GM21360 (cell line): ENCODE results near the gene ARMC7.
"Not testable (repeated sequence)": the region's sequence is repeated elsewhere in the genome, so short reads cannot be mapped to it uniquely, and the experiment has no call there.

Experiments used
- ATAC-seq: cut with Tn5 transposase; IDR thresholded peaks from one replicate; pipeline ENCODE4 v1.9.1; 2021; ENCODE audit warnings: mild to moderate bottlenecking, moderate library complexity; ENCODE audit not compliant: unreplicated experiment

Gene ARMC7

DNA sequence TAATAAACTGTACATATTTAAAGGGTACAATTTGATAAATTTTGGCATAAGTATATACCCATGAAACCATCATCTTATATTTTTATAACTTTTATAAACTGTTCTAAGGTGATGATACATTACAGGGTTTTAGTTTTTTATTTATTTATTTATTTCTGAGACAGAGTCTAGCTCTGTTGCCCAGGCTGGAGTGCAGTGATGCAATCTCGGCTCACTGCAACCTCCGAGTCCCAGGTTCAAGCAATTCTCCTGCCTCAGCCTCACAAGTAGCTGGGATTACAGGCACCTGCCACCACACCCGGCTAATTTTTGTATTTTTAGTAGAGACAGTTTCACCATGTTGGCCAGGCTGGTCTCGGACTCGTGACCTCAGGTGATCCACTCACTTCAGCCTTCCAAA is 18.2 kb downstream of the ARMC7 start:
- ATAC-seq, result not testable (repeated sequence)

DNA sequence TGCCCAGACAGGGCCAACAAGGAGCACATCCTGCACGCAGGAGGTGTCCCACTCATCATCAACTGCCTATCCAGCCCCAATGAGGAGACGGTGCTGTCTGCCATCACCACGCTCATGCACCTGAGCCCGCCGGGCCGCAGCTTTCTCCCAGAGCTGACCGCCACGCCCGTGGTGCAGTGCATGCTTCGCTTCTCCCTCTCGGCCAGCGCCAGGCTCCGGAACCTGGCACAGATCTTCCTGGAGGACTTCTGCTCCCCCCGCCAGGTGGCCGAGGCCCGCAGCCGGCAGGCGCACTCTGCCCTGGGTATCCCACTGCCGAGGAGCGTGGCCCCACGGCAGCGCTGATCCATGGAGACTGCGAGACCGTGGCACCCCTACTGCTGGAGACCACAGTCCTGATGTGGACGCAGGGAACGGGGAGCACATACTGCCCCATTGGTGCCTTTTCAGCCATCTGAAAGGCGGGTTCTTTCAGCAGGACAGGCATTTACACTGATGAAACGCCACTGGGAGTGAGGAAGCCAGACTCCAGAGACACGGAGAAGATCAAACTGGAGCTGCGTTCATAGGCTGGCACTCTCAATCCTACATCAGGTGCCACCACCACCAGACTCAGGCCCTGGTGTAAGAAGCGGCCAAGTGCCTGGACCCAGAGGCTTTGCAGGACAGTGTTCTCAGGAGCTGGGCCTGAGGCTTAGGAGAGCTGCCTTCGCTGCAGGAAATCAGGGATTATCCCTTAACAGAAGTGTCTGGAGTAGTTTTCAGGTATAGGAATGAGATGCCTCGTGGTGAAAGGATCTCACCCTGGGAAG is 19.1 kb downstream of the ARMC7 start:
- ATAC-seq, result no peak

DNA sequence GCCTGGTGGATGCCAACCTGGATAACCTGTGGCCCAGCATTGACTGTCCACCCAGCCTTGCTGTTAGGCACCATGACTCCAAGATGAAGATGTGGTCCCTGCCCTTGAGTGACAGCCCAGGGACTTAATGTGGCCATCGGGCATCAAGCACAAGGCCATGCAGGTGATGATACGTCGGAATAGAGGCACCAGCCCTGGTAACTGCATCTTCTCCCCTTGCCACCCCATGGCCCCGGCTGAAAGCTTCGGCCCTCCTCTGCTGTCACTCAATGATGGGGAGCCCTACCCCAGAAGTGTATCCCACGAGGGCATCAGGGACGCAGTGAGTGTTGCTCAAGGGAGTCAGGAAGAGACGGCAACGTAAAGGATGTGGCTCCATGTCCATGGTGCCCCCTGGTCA is 19.8 kb downstream of the ARMC7 start:
- no peak for ATAC-seq

DNA sequence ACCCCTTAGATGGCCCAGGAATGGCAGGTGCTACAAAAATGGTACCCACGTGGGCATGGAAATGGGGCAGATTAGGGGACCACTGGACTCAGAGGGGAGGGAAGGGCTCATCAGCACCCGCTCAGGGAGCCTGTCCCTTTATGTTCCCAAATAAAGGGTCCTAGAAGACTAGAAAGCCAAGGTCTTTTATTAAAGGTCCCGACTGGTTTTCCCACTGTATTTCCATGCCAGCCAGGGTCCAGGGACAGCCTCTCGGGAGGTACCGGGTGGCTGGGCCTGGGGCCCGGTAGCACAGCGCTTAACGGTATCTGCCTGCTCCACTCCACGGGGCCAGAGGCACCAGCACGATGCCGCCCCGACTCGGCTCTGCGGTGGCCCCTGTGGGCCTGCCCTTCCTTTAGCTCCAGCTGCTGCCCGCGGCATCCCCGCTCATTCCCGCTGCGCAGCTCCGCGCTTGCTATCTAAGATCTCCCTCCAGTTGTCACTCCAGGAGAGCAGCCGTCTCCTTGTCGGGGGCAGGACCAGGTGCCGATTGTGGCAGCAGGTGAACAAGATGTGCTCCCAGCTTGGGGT is 20.4 kb downstream of the ARMC7 start:
- no peak for ATAC-seq

DNA sequence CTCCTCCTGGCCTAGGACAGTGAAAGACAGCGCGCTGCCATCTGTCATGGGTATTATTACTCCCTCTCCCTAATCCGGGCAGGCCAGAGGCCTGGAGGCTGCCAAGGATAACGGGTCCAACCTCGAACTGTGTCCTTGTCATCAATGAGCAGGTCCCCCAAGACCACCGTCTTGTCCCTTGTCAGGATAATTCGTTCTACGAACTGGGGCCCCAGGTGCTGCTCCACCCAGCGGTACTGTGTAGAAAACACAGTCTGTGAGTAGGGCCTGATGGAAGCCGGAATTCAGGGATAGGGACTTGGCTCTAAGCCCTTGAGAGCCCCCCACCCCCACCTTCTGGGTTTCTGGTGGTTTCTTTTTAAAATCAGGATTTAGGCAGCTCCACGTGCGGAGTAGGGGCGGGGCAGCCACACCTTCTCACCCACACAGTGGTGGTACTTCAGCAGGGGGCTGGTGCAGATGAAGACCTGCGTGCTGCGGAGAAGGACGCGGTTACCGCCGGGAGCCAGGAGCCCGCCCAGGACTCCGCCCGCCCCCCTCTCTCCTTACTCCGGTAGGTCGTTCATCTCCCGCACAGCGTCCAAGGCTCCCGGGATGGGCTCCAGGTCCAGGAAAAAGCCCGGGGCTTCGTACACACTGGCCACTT is 21.0 kb downstream of the ARMC7 start:
- peak; percentile 25 for ATAC-seq

DNA sequence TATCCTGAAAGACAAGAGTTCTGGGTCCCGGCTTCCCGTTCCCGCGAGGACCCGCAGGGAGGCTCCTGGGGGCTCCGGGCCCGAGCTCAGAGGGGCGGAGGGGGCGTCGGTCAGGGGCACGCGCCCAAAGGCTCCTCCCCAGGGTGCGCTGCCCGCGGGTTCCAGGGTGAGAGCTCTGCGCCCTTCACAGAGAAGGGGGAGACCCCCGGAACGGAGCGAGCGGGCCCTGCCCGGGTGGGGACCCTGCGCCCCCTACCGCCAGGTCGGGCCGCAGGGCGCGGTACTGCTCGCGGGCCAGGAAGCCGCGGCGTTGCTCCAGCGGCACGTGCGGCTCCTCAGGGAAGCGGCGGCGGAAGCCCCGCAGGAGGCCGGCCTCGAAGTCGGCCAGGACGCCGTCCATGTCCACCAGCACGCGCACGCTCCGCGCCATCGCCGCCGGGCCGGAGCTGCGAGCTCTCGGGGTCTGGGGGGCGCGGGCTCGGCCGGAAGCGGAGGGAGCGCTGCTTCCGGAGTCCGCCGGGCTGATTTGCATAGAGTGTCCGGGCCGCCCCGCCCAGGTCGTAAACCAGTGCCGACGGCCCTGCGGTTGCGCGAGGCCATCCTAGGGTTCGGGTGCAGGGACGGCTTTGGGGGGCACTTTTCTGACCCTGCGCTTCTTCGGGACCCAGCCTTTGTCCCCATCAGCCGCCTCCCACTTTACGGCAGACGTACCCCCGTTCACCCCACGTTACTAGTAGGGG is 21.7 kb downstream of the ARMC7 start, which contains the start of gene NT5C:
TSS of gene NT5C (minus strand) at position 465 of the 740 bp plus-strand sequence. CDS start at position 430, 35 bp downstream.
- ATAC-seq, result peak; percentile 60

DNA sequence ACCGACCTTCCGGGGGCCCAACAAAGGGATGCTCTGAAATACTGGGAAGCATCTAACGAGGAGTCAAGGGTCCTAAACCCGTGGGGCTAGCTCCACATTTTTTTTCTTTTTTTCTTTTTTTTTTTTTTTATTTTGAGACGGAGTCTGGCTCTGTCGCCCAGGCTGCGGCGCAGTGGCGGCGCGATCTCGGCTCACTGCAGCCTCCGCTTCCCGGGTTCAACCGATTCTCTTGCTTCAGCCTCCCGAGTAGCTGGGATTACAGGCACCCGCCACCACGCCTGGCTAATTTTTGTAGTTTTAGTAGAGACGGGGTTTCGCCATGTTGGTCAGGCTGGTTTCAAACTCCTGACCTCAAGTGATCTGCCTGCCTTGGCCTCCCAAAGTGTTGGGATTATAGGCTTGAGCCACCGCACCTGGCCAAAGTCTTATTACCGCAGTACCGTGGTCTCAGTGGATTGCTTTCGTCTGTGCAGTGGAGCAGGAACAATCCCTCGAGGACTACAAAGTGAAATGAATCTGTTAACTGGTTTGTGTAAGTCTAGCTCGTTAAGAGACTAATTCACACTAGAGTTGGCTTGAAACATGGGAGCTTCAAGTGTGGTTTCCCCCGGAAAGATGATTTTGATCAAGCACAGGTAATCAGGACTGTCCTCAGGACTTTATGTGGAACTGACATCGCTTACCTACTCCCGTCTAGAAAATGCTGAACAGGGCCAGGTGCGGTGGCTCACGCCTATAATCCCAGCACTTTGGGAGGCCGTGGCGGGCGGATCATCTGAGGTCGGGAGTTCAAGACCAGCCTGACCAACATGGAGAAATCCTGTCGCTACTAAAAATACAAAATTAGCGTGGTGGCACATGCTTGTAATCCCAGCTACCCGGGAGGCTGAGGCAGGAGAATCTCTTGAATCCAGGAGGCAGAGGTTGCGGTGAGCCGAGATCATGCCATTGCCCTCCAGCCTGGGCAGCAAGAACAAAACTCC is 22.5 kb downstream of the ARMC7 start:
- ATAC-seq, result not testable (repeated sequence)

DNA sequence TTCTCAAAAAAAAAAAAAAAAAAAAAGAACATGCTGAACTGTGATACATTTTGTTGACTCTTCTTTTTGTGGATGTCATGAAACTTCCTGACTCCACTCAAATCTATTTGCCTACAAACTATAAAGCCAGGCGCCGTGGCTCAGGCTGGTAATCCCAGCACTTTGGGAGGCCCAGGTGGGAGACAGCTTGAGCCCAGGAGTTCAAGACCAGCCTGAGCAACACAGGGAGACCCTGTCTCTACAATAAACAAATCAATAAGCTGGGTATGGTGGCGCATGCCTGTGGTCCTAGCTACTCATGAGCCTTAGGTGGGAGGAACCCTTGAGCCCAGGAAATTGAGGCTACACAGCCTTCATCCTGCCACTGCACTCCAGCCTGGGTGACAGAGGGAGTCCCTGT is 23.2 kb downstream of the ARMC7 start:
- no peak for ATAC-seq

DNA sequence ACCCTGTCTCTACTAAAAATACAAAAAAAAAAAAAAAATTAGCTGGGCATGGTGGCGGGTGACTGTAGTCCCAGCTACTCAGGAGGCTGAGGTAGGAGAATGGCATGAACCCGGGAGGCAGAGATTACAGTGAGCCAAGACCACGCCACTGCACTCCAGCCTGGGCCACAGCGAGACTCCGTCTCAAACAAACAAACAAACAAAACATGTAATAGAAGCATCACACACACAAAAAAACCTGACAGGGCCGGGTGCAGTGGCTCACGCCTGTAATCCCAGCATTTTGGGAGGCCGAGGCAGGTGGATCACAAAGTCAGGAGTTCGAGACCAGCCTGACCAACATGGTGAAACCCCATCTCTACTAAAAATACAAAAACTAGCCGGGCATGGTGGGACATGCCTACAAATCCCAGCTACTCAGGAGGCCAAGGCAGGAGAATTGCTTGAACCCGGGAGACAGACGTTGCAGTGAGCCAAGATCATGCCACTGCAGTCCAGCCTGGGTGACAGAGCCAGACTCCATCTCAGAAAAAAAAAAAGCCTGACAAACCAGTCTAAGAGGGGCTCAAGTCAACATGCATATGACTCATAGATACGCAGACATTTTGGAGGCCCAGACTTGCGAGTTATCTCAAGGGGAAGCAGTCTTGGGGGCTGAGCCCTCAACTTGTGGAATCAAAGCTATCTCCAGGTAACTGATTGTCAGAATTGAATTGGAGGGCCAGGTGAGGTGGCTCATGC is 24.0 kb downstream of the ARMC7 start:
- ATAC-seq, result not testable (repeated sequence)

DNA sequence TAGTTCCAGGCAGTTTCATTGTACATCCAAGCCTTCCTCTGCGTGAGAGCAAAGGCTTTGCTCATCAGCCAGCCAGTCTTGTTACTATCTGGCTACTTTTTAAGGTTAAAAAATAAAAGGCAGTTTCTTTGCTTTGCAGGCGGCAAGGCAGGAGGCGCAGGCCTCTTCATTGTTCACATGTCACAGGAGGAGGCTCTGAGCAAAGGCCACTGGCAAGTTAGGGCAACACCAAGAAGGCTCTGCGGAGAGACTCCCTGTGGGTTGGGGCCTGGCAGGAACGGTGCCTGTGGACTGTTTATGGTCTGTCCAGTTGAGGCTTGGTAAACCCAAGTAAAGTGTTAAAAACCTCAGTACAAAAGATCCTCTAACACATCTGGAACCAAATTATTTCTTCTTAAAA is 25.7 kb downstream of the ARMC7 start:
- no peak for ATAC-seq

DNA sequence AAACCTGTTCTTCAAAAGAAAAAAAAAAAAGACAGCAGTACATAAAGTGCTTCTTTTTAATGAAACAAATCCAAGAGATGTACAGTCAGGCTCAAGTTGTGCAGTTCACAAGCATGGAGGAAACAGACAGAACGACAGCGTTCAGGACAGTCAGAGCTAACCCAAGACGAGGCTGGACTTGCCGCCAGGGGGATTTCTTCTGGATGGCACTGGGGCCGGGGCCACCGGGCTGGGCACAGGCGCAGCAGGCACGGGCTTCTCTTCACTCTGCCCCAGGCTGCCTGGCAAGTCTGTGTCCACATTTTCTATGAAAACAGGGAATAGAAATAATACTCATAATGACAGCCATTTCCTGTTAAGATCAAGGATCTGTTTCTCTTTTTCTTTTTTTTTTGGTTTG is 26.2 kb downstream of the ARMC7 start:
- no peak for ATAC-seq

DNA sequence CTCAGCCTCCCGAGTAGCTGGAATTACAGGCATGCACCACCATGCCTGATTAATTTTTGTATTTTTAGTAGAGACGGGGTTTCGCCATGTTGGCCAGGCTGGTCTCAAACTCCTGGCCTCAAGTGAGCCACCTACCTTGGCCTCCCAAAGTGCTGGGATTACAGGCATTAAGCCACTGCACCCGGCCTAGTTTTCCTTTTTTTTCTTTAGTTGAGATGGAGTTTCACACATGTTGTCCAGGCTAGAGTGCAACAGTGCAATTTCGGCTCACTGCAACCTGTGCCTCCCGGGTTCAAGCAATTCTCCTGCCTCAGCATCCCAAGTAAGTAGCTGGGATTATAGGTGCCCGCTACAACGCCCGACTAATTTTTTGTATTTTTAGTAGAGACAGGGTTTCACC is 28.0 kb downstream of the ARMC7 start:
- not testable (repeated sequence) for ATAC-seq

DNA sequence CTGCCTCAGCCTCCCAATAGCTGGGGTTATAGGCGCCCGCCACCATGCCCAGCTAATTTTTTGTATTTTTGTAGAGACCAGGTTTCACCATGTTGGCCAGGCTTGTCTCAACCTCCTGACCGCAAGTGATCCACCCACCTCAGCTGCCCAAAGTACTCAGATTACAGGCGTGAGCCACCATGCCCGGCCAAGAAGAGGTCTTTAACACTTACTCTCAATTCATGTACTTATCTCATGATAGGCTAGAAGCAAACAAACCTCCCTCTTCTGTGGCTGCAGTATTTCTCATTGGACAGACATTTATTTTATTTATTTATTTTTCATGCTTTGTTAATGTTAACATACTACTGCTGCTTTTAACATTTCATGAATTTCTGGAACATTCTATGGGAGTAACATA is 28.8 kb downstream of the ARMC7 start:
- ATAC-seq, result no peak

DNA sequence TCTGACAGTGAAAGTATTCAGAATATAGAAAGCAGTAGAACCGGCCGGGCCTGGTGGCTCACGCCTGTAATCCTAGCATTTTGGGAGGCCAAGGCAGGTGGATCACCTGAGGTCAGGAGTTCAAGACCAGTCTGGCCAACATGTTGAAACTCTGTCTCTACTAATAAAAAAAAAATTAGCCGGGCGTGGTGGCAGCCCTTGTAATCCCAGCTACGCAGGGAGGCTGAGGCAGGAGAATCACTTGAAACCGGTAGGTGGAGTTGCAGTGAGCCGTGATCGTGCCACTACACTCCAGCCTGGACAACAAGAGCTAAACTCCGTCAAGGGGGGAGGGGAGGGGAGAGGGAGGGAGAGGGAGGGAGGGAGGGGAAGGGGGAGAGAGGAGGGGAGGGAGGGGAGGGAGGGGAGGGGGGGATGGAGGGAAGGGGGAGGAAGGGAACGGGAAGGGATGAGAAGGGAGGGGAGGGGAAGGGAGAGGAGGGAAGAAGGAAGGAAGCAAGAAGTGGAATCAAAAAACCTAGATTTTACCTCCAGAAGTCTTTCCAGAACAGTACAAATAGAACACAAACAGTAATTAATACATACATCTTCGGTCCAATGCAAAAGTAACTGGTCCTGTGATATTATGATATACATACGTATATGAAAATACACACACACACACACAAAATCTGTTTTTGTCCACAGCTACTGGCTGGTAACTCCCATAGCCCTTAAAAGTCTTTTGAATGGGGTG is 32.6 kb downstream of the ARMC7 start:
- ATAC-seq, result no peak

DNA sequence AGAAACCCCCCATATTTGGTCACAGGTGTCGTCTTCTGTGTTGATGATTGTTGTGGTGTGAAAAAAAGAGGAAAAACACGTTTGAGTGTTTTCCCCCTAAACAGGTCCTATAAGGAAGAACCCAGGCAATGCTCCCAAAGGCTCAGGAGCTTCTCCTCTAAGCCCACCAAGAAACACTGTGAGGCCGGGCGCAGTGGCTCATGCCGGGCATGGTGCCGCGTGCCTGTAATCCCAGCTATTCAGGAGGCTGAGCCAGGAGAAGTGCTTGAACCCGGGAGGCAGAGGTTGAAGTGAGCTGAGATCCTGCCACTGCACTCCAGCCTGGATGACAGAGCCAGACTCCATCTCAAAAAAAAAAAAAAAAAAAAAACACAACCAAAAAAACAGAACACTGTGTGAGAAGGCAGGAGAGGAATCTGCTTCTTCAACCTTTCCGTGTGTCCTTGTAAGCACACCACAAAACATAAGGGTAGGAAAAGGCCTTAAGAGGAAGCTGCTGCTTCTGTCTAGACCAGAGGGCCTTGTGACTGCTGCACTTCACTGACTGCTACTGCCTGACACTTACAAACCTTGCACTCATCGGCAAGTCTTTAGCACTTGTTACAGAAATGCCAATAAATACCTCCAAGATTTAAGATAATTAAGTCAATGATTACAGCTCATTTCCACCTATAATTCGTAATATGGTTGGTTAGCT is 35.2 kb downstream of the ARMC7 start:
- no peak for ATAC-seq

DNA sequence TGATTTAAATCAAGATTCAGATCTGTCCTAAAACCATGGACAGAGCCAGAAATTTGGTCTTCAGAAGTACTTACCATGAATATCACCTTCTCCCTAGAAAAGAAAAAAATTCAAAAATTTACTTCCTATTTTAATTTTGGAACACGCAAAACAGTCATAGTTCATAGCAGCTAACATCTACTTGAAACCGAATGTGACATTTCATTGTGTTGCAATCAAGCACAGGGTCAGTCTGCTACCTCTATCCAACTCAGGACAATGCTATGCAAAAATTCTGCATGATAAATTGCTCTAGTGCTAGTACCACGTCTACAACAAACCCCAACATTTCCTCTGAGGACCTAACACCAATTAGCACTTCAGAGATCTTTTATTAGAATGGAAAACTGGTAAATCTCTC is 36.8 kb downstream of the ARMC7 start:
- ATAC-seq, result no peak

DNA sequence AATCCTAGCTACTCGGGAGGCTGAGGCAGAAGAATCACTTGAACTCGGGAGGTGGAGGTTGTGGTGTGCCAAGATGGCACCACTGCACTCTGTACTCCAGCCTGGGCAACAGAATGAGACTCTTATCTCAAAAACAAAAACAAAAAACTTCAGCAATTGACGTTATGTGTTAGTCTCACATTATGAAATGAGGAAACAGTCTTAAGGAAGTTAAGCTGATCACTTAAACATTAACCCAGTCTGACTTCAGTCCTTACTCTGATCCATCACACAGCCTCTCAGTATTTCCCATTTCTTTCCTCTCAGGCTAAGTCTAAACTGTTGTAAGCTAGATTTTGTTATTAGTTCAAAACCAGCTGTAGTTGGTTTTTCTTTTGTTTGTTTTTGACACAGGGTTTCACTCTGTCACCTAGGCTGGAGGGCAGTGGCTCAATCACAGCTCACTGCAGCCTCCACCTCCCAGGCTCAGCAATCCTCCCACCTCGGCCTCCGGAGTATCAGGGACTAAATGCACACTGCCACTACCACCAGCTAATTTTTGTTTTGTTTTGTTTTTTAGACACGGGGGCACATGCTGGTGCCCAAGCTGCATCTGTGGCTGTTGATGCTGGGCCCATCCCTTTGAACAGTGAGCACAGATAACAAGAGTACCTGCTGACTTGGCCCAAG is 38.2 kb downstream of the ARMC7 start:
- no peak for ATAC-seq

DNA sequence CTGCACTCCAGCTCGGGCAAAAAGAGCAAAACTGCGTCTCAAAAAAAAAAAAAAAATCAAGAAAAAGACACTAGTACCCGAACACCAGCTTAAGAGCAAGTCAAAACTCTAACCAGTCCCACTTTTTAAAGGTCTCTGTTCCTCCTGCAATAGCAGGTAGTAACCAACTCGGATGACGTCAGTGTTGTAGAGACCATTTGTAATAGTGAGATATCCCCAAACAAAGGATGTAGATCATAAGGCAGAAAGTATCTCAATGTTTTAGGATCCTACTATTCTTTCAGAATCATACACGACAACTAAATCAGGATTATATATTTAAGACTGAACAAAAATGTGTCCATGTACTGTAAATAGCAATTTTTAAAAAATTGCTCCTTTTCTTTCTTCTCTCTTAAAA is 42.2 kb downstream of the ARMC7 start:
- ATAC-seq, result no peak
